Measurements from ENCODE around the gene GORASP2.

Gene GORASP2

GRCh38 chr2:170924969-170925368, 4.1 kb upstream of the GORASP2 start:
- DNase-seq, result no peak

GRCh38 chr2:170925923-170926322, 3.1 kb upstream of the GORASP2 start:
- DNase-seq, result no peak

- no peak for DNase-seq
These were observed 2.2 kb upstream of the GORASP2 start for GRCh38 chr2:170926743-170927297.

- no peak for DNase-seq
These were observed 823 bp upstream of the GORASP2 start for GRCh38 chr2:170928036-170928823.

- no peak for DNase-seq
These were observed 615 bp downstream of the GORASP2 start for GRCh38 chr2:170929686-170930050.

- peak; percentile 29 for DNase-seq
These were observed 1.3 kb downstream of the GORASP2 start for GRCh38 chr2:170930131-170930990.

- DNase-seq, result no peak
These were observed 1.9 kb downstream of the GORASP2 start for GRCh38 chr2:170930991-170931266.

- DNase-seq, result no peak
These were observed 3.1 kb downstream of the GORASP2 start for GRCh38 chr2:170932166-170932565.

- no peak for DNase-seq
These were observed 3.9 kb downstream of the GORASP2 start for GRCh38 chr2:170932948-170933347.

- DNase-seq, result no peak
These were observed 8.8 kb downstream of the GORASP2 start for GRCh38 chr2:170937709-170938379.

GRCh38 chr2:170940066-170940465, 11.0 kb downstream of the GORASP2 start:
- DNase-seq, result no peak

GRCh38 chr2:170942615-170943014, 13.6 kb downstream of the GORASP2 start:
- DNase-seq, result no peak

GRCh38 chr2:170943041-170943440, 14.0 kb downstream of the GORASP2 start:
- no peak for DNase-seq

- no peak for DNase-seq
These were observed 14.5 kb downstream of the GORASP2 start for GRCh38 chr2:170943596-170943995.

- DNase-seq, result no peak
These were observed 15.5 kb downstream of the GORASP2 start for GRCh38 chr2:170944545-170944944.

- no peak for DNase-seq
These were observed 20.4 kb downstream of the GORASP2 start for GRCh38 chr2:170949415-170949814.

GRCh38 chr2:170950221-170950761, 21.2 kb downstream of the GORASP2 start:
- no peak for DNase-seq

GRCh38 chr2:170953941-170954340, 24.9 kb downstream of the GORASP2 start:
- DNase-seq, result no peak

GRCh38 chr2:170963386-170963785, 34.3 kb downstream of the GORASP2 start:
- no peak for DNase-seq

GRCh38 chr2:170965446-170966225, 36.6 kb downstream of the GORASP2 start:
- DNase-seq, result no peak

- DNase-seq, result no peak
These were observed 37.8 kb downstream of the GORASP2 start for GRCh38 chr2:170966648-170967396.

- DNase-seq, result no peak
These were observed 38.5 kb downstream of the GORASP2 start for GRCh38 chr2:170967553-170967952.
